Measurements from ENCODE around the gene ERG. TPM values are rescaled to one million over a fixed set of nuclear protein-coding genes. Genes with fewer than 3 reads are reported as not detected.

The ERG gene
- total and polyA plus RNA-seq, 2 of the 8 experiments (the other 6 are each of a cell fraction or from before 2014, with no cell fraction given): 1.0 to 3.0 TPM

- no peak overlapping the region for H3K9ac ChIP-seq (replicated peaks in 1 of 4; ENCODE audit: extremely low read depth in 1 of 4, low read depth in 3 of 4, low read length in 3 of 4)
- no peaks in the 10 kb centered on the region for H4K20me1 ChIP-seq (replicated peaks in 1 of 2; ENCODE audit: control insufficient read depth in 1 of 2, insufficient read depth in 2 of 2, low read length in 2 of 2)
- FAIRE-seq: no peak
- POLR2A ChIA-PET (ENCODE audit: partially characterized antibody): no interaction called here
- no peaks in the 10 kb centered on the region for H3K79me2 ChIP-seq (ENCODE audit: control insufficient read depth in 1 of 2, insufficient read depth in 2 of 2, low read length in 2 of 2)
- no peak overlapping the region for H3K56ac ChIP-seq (replicated peaks; ENCODE audit: insufficient read length, low read depth, low read length)
- no peak overlapping the region for H3K27ac ChIP-seq (ENCODE audit: low read depth, low read length)
- H3K36me3 ChIP-seq (ENCODE audit: control insufficient read depth in 2 of 4, insufficient read depth in 4 of 4, low read length in 3 of 4): no peaks in the 10 kb centered on the region
- H2BK20ac ChIP-seq (ENCODE audit: low read length): no peak overlapping the region
- no peaks in the 10 kb centered on the region for H3K4me1 ChIP-seq (replicated peaks in 1 of 4; ENCODE audit: control insufficient read depth in 3 of 4, insufficient read depth in 4 of 4, low read length in 3 of 4)
- H3K79me1 ChIP-seq (ENCODE audit: low read depth, low read length): no peaks in the 10 kb centered on the region
- H3K23ac ChIP-seq (ENCODE audit: insufficient read length): no peak overlapping the region
- no peak overlapping the region for H4K91ac ChIP-seq (replicated peaks; ENCODE audit: insufficient read length, low read length)
- H3K4ac ChIP-seq (replicated peaks; ENCODE audit: insufficient read length, low read depth, low read length): no peak overlapping the region
- no peak for DNase-seq (ENCODE audit: low read depth in 1 of 2, low spot score in 2 of 2)
- H4K5ac ChIP-seq (ENCODE audit: insufficient read length, low read depth, low read length): no peak overlapping the region
- no peak overlapping the region for H2BK15ac ChIP-seq (ENCODE audit: low read length)
- H3K23me2 ChIP-seq (ENCODE audit: low read depth, low read length): no peaks in the 10 kb centered on the region
- CTCF ChIA-PET (ENCODE audit: partially characterized antibody): interaction anchor here (0.9 to 3.7 kb wide), 8 partner anchors 11 to 205 kb away, joined by 3 to 28 read pairs (median 4); no protein-coding TSS in a partner anchor
- no peak overlapping the region for H2AK5ac ChIP-seq (ENCODE audit: low read depth, low read length)
- no peak overlapping the region for H3K14ac ChIP-seq (ENCODE audit: insufficient read length)
- no peak overlapping the region for H2BK5ac ChIP-seq (ENCODE audit: low read depth, low read length)
- H2AFZ ChIP-seq (ENCODE audit: low read length): no peak overlapping the region
- H2BK12ac ChIP-seq (ENCODE audit: low read depth, low read length): no peak overlapping the region
- peak overlapping the region; percentile 79; the same call in 1 of the 2 replicates for H4K8ac ChIP-seq (ENCODE audit: extremely low read depth, insufficient read depth, low read length)
- H3K4me2 ChIP-seq (ENCODE audit: insufficient read depth in 1 of 2, low read depth in 2 of 2, low read length in 2 of 2): no peak overlapping the region
- H2BK120ac ChIP-seq (replicated peaks; ENCODE audit: low read depth, low read length): no peak overlapping the region
- H3K18ac ChIP-seq (ENCODE audit: extremely low read depth, low read length): no peak overlapping the region
- no peaks in the 10 kb centered on the region for H3K9me3 ChIP-seq (ENCODE audit: insufficient read depth in 2 of 2, low read depth in 1 of 2, low read length in 1 of 2)
- 90% methylated on average over 8 of the region's 8 CpGs; no CpG with 5 or more reads in 1 of the 2 experiments for whole genome bisulfite sequencing, 2 experiments (ENCODE audit: extremely low coverage in 1 of 2, insufficient coverage in 1 of 2, insufficient read length in 1 of 2, insufficient replicate concordance in 2 of 2, low coverage in 1 of 2, low lambda C conversion rate in 2 of 2, missing lambda C conversion rate in 1 of 2)
- H3K4me3 ChIP-seq (ENCODE audit: extremely low read depth in 1 of 4, insufficient read depth in 2 of 4, low read depth in 3 of 4, low read length in 4 of 4): no peak overlapping the region
- no peaks in the 10 kb centered on the region for H3K27me3 ChIP-seq (replicated peaks in 1 of 4; ENCODE audit: control insufficient read depth in 3 of 4, extremely low read depth in 1 of 4, insufficient read depth in 3 of 4, low read length in 3 of 4)
- TF ChIP-seq SRF (IDR thresholded peaks at IDR 0.05; ENCODE audit: low read depth, low read length) (no peak), CBX8 (IDR thresholded peaks at IDR 0.05; ENCODE audit: borderline replicate concordance, low read depth, low read length) (no peak), ASH2L (IDR thresholded peaks at IDR 0.05; ENCODE audit: low read length) (no peak), HDAC6 (IDR thresholded peaks at IDR 0.05; ENCODE audit: low read depth, low read length) (no peak), RFX5 (IDR thresholded peaks at IDR 0.05; ENCODE audit: borderline replicate concordance, low read depth, low read length) (no peak), E2F6 (IDR thresholded peaks at IDR 0.05) (no peak), GABPA (IDR thresholded peaks at IDR 0.05; ENCODE audit: borderline replicate concordance, insufficient read depth, low read length) (no peak), HDAC2 (IDR thresholded peaks at IDR 0.05; ENCODE audit: borderline replicate concordance in 1 of 2, low read depth in 2 of 2, low read length in 2 of 2) (no peak), RAD21 (IDR thresholded peaks at IDR 0.05 in 1 of 2, conservative IDR thresholded peaks at IDR 0.05 in 1 of 2; ENCODE audit: low read depth in 2 of 2, low read length in 2 of 2) (no peak), CREB1 (IDR thresholded peaks at IDR 0.05) (no peak), CTBP2 (IDR thresholded peaks at IDR 0.05; ENCODE audit: borderline replicate concordance, insufficient read depth, insufficient read length, low read length) (no peak), ATF3 (IDR thresholded peaks at IDR 0.05; ENCODE audit: insufficient read depth, low read depth, low read length) (no peak), SP4 (IDR thresholded peaks at IDR 0.05; ENCODE audit: low read length) (no peak)
Observed at GRCh38 chr21:38334866-38335265, 163.4 kb downstream of the ERG start.

Measured in H1 (cell line).